Measurements from ENCODE around the gene UBE2M. TPM values are rescaled to one million over a fixed set of nuclear protein-coding genes. Genes with fewer than 3 reads are reported as not detected.

UBE2M gene
- total RNA-seq, 4 donors from 2014 or later, result 19.4 to 26.2 (median 23.3) TPM

GRCh38 chr19:58538257-58539168 lies 19.9 kb downstream of the UBE2M start:
- no peak for DNase-seq (ENCODE audit: low spot score)
- TF ChIP-seq, protein P1, sequence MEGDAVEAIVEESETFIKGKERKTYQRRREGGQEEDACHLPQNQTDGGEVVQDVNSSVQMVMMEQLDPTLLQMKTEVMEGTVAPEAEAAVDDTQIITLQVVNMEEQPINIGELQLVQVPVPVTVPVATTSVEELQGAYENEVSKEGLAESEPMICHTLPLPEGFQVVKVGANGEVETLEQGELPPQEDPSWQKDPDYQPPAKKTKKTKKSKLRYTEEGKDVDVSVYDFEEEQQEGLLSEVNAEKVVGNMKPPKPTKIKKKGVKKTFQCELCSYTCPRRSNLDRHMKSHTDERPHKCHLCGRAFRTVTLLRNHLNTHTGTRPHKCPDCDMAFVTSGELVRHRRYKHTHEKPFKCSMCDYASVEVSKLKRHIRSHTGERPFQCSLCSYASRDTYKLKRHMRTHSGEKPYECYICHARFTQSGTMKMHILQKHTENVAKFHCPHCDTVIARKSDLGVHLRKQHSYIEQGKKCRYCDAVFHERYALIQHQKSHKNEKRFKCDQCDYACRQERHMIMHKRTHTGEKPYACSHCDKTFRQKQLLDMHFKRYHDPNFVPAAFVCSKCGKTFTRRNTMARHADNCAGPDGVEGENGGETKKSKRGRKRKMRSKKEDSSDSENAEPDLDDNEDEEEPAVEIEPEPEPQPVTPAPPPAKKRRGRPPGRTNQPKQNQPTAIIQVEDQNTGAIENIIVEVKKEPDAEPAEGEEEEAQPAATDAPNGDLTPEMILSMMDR (IDR thresholded peaks at IDR 0.05), result no peak
- peak; percentile 70 for ATAC-seq (ENCODE audit: low FRiP score)

GRCh38 chr19:58536852-58537798 lies 21.3 kb downstream of the UBE2M start:
- DNase-seq (ENCODE audit: low spot score) (no peak), ATAC-seq (ENCODE audit: low FRiP score) (no peak)
- TF ChIP-seq, protein P1 (IDR thresholded peaks at IDR 0.05), result no peak

DNA sequence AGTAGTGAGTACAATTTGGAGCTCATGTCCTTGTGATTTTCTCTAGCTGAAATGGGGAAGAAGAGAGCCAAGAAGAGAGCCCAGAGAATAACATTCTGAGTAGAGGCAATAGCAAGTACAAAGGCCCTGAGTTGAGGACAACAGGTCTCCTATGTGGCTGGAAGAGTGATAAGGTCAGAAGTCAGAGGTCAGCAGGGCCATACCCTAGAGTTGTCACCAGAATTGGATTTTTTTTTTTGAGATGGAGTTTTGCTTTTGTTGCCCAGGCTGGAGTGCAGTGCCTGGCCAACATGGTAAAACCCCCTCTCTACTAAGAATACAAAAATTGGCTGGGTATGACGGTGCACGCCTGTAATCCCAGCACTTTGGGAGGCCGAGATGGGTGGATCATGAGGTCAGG lies 22.6 kb downstream of the UBE2M start:
- TF ChIP-seq, protein P1 (IDR thresholded peaks at IDR 0.05), result no peak
- no peak for ATAC-seq (ENCODE audit: low FRiP score)
- DNase-seq (ENCODE audit: low spot score), result no peak

DNA sequence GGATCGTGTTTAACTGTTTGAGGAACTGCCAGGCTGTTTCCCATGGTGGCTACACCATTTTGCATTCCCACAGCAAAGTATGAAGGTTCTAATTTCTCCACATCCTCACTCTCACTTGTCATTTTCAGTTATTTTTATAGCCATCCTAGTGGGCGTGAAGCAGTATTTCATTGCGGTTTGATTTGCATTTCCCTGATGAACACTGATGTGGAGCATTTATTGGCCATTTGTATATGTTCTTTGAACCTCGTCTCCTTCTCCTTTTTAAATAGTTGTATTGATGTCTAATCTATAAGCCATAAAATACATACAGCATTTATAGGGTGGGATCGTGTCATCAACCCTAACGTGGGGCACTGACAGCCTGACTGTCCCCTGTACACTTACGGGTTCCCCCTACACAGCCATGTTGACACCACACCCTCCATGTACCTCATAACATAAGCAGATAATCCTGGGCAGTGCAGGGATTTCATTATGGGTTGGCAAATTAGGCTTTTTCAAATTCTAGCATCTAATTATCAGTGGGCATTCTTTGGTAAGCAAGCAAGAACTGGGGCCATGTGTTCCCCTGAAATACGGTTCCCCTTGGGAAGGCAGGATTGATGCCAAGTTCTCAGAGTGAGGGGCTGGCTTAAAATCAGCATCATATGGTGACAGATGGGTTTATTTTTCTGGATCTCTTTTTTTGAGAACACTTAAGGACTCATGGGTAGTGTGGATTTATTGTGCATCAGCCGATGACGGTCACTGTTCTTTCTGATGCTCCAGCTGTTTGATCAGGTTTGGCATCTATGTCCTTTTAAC lies 27.2 kb downstream of the UBE2M start:
- no peak for DNase-seq (ENCODE audit: low spot score)
- no peak for ATAC-seq (ENCODE audit: low FRiP score)
- TF ChIP-seq, protein P1 (IDR thresholded peaks at IDR 0.05), result no peak

DNA sequence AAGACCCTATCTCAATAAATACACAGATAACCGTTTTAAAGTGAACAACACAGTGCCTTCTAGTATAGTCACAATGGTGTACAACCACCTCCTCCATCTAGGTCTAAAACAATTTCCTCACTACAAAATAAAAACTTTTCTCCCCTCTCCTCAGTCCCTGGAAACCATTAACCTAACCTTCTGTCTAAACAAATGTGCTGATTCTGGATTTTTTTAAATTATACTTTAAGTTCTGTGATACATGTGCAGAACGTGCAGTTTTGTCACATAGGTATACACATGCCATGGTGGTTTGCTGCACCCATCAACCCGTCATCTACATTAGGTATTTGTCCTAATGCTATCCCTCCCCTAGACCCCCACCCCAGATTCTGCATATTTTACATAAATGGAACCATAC lies 29.0 kb downstream of the UBE2M start:
- ATAC-seq (ENCODE audit: low FRiP score) (no peak), DNase-seq (ENCODE audit: low spot score) (no peak)

GRCh38 chr19:58522709-58523108 lies 35.7 kb downstream of the UBE2M start:
- ATAC-seq (ENCODE audit: low FRiP score) (no peak), DNase-seq (ENCODE audit: low spot score) (no peak)
- TF ChIP-seq, protein P1 (IDR thresholded peaks at IDR 0.05), result no peak

More for the DNA sequence above, 29.0 kb downstream of the UBE2M start:
- TF ChIP-seq, protein P1 (IDR thresholded peaks at IDR 0.05), result no peak
